ENCODE measurements around the gene SNRPA.
"Not testable (repeated sequence)": the region's sequence is repeated elsewhere in the genome, so short reads cannot be mapped to it uniquely, and the experiment has no call there.

SNRPA gene

GRCh38 chr19:40784146-40784545, 33.1 kb downstream of the SNRPA start:
- H2AFZ ChIP-seq (ENCODE audit: low read length); H3K27me3 ChIP-seq (ENCODE audit: control insufficient read depth in 3 of 3, insufficient read depth in 3 of 3, low read depth in 1 of 3, low read length in 3 of 3); H3K79me1 ChIP-seq (ENCODE audit: low read depth, low read length); H3K27ac ChIP-seq (replicated peaks; ENCODE audit: low read length); H3K4ac ChIP-seq (ENCODE audit: low read length); H3K4me3 ChIP-seq (ENCODE audit: low read length in 2 of 2); H3K9me3 ChIP-seq (replicated peaks in 1 of 2; ENCODE audit: control insufficient read depth in 2 of 2, insufficient read depth in 1 of 2, low read depth in 1 of 2, low read length in 2 of 2); H3K36me3 ChIP-seq (replicated peaks in 1 of 2; ENCODE audit: control insufficient read depth in 2 of 2, insufficient read depth in 2 of 2, low read length in 2 of 2); H2BK5ac ChIP-seq (ENCODE audit: low read length); H2BK120ac ChIP-seq (ENCODE audit: low read depth, low read length); H3K4me2 ChIP-seq (ENCODE audit: insufficient read depth, low read length, poor library complexity, severe bottlenecking); H2BK15ac ChIP-seq (ENCODE audit: low read length); H4K8ac ChIP-seq (ENCODE audit: low read depth, low read length); H2AK5ac ChIP-seq (ENCODE audit: low read depth, low read length); H4K91ac ChIP-seq (ENCODE audit: low read depth, low read length, poor library complexity); DNase-seq (ENCODE audit: low spot score); H3K23ac ChIP-seq (ENCODE audit: low read depth, low read length, poor library complexity); H3K14ac ChIP-seq (ENCODE audit: low read length); H3K9ac ChIP-seq (ENCODE audit: low read depth, low read length, poor library complexity); H3K18ac ChIP-seq (ENCODE audit: low read length); H2BK12ac ChIP-seq (ENCODE audit: low read length); H3K4me1 ChIP-seq (ENCODE audit: control insufficient read depth in 2 of 2, insufficient read depth in 1 of 2, low read depth in 1 of 2, low read length in 2 of 2): not testable (repeated sequence)
- WGBS, 2 donors (ENCODE audit: extremely low coverage in 2 of 2, insufficient read length in 2 of 2, insufficient replicate concordance in 1 of 2), result no CpG with 5 or more reads among the region's 2 CpGs

- no CpG with 5 or more reads among the region's 1 CpG for WGBS, 2 donors (ENCODE audit: extremely low coverage in 2 of 2, insufficient read length in 2 of 2, insufficient replicate concordance in 1 of 2)
- Histone ChIP-seq H3K4me2 (ENCODE audit: insufficient read depth, low read length, poor library complexity, severe bottlenecking) (no peak overlapping the region), H3K4ac (ENCODE audit: low read length) (no peak overlapping the region), H3K27ac (replicated peaks; ENCODE audit: low read length) (no peak overlapping the region), H4K91ac (ENCODE audit: low read depth, low read length, poor library complexity) (no peak overlapping the region), H3K14ac (ENCODE audit: low read length) (no peak overlapping the region), H3K4me3 (ENCODE audit: low read length in 2 of 2) (no peak overlapping the region), H2AK5ac (ENCODE audit: low read depth, low read length) (no peak overlapping the region), H3K79me1 (ENCODE audit: low read depth, low read length) (peaks cover 4% of the 10 kb centered on the region), H2AFZ (ENCODE audit: low read length) (no peak overlapping the region), H4K8ac (ENCODE audit: low read depth, low read length) (no peak overlapping the region), H2BK12ac (ENCODE audit: low read length) (no peak overlapping the region), H2BK15ac (ENCODE audit: low read length) (no peak overlapping the region), H3K36me3 (replicated peaks in 1 of 2; ENCODE audit: control insufficient read depth in 2 of 2, insufficient read depth in 2 of 2, low read length in 2 of 2) (peaks cover 0 to 7% of the 10 kb centered on the region in 2 donors), H2BK120ac (ENCODE audit: low read depth, low read length) (no peak overlapping the region), H3K23ac (ENCODE audit: low read depth, low read length, poor library complexity) (no peak overlapping the region), H3K18ac (ENCODE audit: low read length) (no peak overlapping the region), H3K4me1 (ENCODE audit: control insufficient read depth in 2 of 2, insufficient read depth in 1 of 2, low read depth in 1 of 2, low read length in 2 of 2) (no peaks in the 10 kb centered on the region), H2BK5ac (ENCODE audit: low read length) (no peak overlapping the region), H3K27me3 (ENCODE audit: control insufficient read depth in 3 of 3, insufficient read depth in 3 of 3, low read depth in 1 of 3, low read length in 3 of 3) (no peaks in the 10 kb centered on the region), H3K9me3 (replicated peaks in 1 of 2; ENCODE audit: control insufficient read depth in 2 of 2, insufficient read depth in 1 of 2, low read depth in 1 of 2, low read length in 2 of 2) (no peaks in the 10 kb centered on the region), H3K9ac (ENCODE audit: low read depth, low read length, poor library complexity) (peak overlapping the region; percentile 60)
- DNase-seq (ENCODE audit: low spot score), result no peak
Observed at GRCh38 chr19:40785526-40785925, 34.5 kb downstream of the SNRPA start.

GRCh38 chr19:40786060-40787037, 35.3 kb downstream of the SNRPA start:
- Histone ChIP-seq H3K4ac (ENCODE audit: low read length) (no peak overlapping the region), H3K27ac (replicated peaks; ENCODE audit: low read length) (no peak overlapping the region), H2BK15ac (ENCODE audit: low read length) (no peak overlapping the region), H3K36me3 (replicated peaks in 1 of 2; ENCODE audit: control insufficient read depth in 2 of 2, insufficient read depth in 2 of 2, low read length in 2 of 2) (peaks cover 0 to 7% of the 10 kb centered on the region in 2 donors), H3K23ac (ENCODE audit: low read depth, low read length, poor library complexity) (no peak overlapping the region), H3K4me3 (ENCODE audit: low read length in 2 of 2) (peak overlapping the region in 1 of 2 donors; percentile 41), H2AFZ (ENCODE audit: low read length) (no peak overlapping the region), H3K9ac (ENCODE audit: low read depth, low read length, poor library complexity) (no peak overlapping the region), H3K9me3 (replicated peaks in 1 of 2; ENCODE audit: control insufficient read depth in 2 of 2, insufficient read depth in 1 of 2, low read depth in 1 of 2, low read length in 2 of 2) (no peaks in the 10 kb centered on the region), H2BK120ac (ENCODE audit: low read depth, low read length) (no peak overlapping the region), H3K27me3 (ENCODE audit: control insufficient read depth in 3 of 3, insufficient read depth in 3 of 3, low read depth in 1 of 3, low read length in 3 of 3) (no peaks in the 10 kb centered on the region), H2AK5ac (ENCODE audit: low read depth, low read length) (peak overlapping the region; percentile 94), H3K79me1 (ENCODE audit: low read depth, low read length) (peaks cover 4% of the 10 kb centered on the region), H4K8ac (ENCODE audit: low read depth, low read length) (no peak overlapping the region), H3K18ac (ENCODE audit: low read length) (no peak overlapping the region), H3K4me1 (ENCODE audit: control insufficient read depth in 2 of 2, insufficient read depth in 1 of 2, low read depth in 1 of 2, low read length in 2 of 2) (peaks cover 0 to 4% of the 10 kb centered on the region in 2 donors), H2BK12ac (ENCODE audit: low read length) (no peak overlapping the region), H4K91ac (ENCODE audit: low read depth, low read length, poor library complexity) (no peak overlapping the region), H3K4me2 (ENCODE audit: insufficient read depth, low read length, poor library complexity, severe bottlenecking) (no peak overlapping the region), H3K14ac (ENCODE audit: low read length) (no peak overlapping the region), H2BK5ac (ENCODE audit: low read length) (peak overlapping the region; percentile 90)
- WGBS, 2 donors (ENCODE audit: extremely low coverage in 2 of 2, insufficient read length in 2 of 2, insufficient replicate concordance in 1 of 2), result no CpG with 5 or more reads among the region's 25 CpGs
- no peak for DNase-seq (ENCODE audit: low spot score)

GRCh38 chr19:40791349-40791748, 40.3 kb downstream of the SNRPA start:
- no CpG with 5 or more reads among the region's 7 CpGs for WGBS, 2 donors (ENCODE audit: extremely low coverage in 2 of 2, insufficient read length in 2 of 2, insufficient replicate concordance in 1 of 2)
- Histone ChIP-seq H3K9me3 (replicated peaks in 1 of 2; ENCODE audit: control insufficient read depth in 2 of 2, insufficient read depth in 1 of 2, low read depth in 1 of 2, low read length in 2 of 2) (no peaks in the 10 kb centered on the region), H3K18ac (ENCODE audit: low read length) (no peak overlapping the region), H4K91ac (ENCODE audit: low read depth, low read length, poor library complexity) (no peak overlapping the region), H3K4me1 (ENCODE audit: control insufficient read depth in 2 of 2, insufficient read depth in 1 of 2, low read depth in 1 of 2, low read length in 2 of 2) (peaks cover 0 to 7% of the 10 kb centered on the region in 2 donors), H2AK5ac (ENCODE audit: low read depth, low read length) (no peak overlapping the region), H3K4me3 (ENCODE audit: low read length in 2 of 2) (no peak overlapping the region), H3K23ac (ENCODE audit: low read depth, low read length, poor library complexity) (no peak overlapping the region), H3K79me1 (ENCODE audit: low read depth, low read length) (no peaks in the 10 kb centered on the region), H3K4me2 (ENCODE audit: insufficient read depth, low read length, poor library complexity, severe bottlenecking) (no peak overlapping the region), H2BK12ac (ENCODE audit: low read length) (no peak overlapping the region), H3K27ac (replicated peaks; ENCODE audit: low read length) (no peak overlapping the region), H3K36me3 (replicated peaks in 1 of 2; ENCODE audit: control insufficient read depth in 2 of 2, insufficient read depth in 2 of 2, low read length in 2 of 2) (peaks cover 0 to 7% of the 10 kb centered on the region in 2 donors), H3K9ac (ENCODE audit: low read depth, low read length, poor library complexity) (no peak overlapping the region), H2BK5ac (ENCODE audit: low read length) (no peak overlapping the region), H3K27me3 (ENCODE audit: control insufficient read depth in 3 of 3, insufficient read depth in 3 of 3, low read depth in 1 of 3, low read length in 3 of 3) (no peaks in the 10 kb centered on the region), H2BK120ac (ENCODE audit: low read depth, low read length) (no peak overlapping the region), H4K8ac (ENCODE audit: low read depth, low read length) (no peak overlapping the region), H2AFZ (ENCODE audit: low read length) (peak overlapping the region; percentile 36), H2BK15ac (ENCODE audit: low read length) (no peak overlapping the region), H3K4ac (ENCODE audit: low read length) (no peak overlapping the region), H3K14ac (ENCODE audit: low read length) (no peak overlapping the region)
- no peak for DNase-seq (ENCODE audit: low spot score)

All from neuronal stem cell (in vitro differentiated cells).